A549 (cell line): ENCODE results near the gene SLC7A4.

ENCODE experiments used
- BHLHE40 ChIP-seq: IDR thresholded peaks from 2 replicates; pipeline ENCODE4 v1.6.1; 2012; ENCODE audit warnings: low read depth, low read length, inconsistent platforms
- HDAC2 ChIP-seq: fragments of 200-600 bp; sonication (generic); IDR thresholded peaks from 2 replicates; pipeline ENCODE4 v1.6.1; 2016
- KDM1A ChIP-seq: fragments of 200-600 bp; sonication (generic); IDR thresholded peaks from 2 replicates; pipeline ENCODE4 v1.6.1; 2016; ENCODE audit warnings: low read depth, mild to moderate bottlenecking
- POLR2AphosphoS2 ChIP-seq: conservative IDR thresholded peaks from 2 replicates; pipeline ENCODE4 v1.6.1; 2012; ENCODE audit warnings: low read length, improper control_type of control experiment, inconsistent platforms
- TP53 ChIP-seq: fragments of 250-450 bp; sonication (Bioruptor Pico); IDR thresholded peaks from 2 replicates; pipeline ENCODE4 v1.5.0; 2021; ENCODE audit warnings: mild to moderate bottlenecking, moderate library complexity
- TF ChIP-seq, protein P1 (sequence below): fragments of >200 bp; sonication (Bioruptor Twin); formaldehyde crosslinking; IDR thresholded peaks from 3 replicates; pipeline ENCODE4 v1.5.1; 2016

DNA sequence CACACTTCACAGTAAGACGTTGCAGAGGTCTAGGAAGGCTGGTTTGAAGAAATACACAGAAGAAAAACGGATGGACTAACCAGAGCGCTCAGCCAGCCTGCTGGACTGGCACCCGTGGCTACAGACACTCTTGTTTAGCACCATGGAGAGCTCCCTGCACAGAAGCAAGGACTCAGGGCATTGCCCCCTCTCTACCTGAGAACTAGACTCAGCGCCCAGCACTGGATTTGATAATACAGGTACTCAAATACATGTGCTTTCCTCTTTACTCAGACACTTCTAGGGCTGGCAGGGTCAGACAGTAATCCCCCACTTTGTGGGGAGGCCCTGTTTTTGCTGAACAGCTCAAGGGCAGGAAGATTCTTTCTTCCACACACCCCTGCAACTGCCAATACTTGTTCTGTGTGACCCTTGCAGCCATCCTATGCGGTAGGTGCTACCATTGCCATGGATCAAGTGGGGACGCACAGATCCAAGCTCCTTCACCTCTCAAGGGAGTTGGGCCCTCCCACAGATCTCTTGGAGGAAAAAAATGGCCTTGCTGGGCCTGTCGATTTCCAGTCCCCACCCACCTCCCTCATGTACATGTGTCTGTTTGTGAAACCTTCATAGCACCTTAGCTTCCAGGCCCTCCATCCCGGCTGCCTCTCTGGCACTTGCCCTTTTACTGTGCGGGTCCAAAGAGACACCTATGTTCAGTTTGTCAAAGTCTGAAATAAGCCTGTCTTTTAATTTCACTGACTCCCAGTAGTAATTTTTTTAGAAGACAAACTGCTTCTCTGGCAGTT, 22.5 kb downstream of the SLC7A4 start:
- no peak for TF ChIP-seq KDM1A
- no peak for TF ChIP-seq TP53 (CRISPR knock-in tag)
- TF ChIP-seq, protein P1, sequence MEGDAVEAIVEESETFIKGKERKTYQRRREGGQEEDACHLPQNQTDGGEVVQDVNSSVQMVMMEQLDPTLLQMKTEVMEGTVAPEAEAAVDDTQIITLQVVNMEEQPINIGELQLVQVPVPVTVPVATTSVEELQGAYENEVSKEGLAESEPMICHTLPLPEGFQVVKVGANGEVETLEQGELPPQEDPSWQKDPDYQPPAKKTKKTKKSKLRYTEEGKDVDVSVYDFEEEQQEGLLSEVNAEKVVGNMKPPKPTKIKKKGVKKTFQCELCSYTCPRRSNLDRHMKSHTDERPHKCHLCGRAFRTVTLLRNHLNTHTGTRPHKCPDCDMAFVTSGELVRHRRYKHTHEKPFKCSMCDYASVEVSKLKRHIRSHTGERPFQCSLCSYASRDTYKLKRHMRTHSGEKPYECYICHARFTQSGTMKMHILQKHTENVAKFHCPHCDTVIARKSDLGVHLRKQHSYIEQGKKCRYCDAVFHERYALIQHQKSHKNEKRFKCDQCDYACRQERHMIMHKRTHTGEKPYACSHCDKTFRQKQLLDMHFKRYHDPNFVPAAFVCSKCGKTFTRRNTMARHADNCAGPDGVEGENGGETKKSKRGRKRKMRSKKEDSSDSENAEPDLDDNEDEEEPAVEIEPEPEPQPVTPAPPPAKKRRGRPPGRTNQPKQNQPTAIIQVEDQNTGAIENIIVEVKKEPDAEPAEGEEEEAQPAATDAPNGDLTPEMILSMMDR, result no peak
- TF ChIP-seq BHLHE40, result no peak
- no peak for TF ChIP-seq HDAC2
- no peak for TF ChIP-seq POLR2AphosphoS2
